T-helper 2 cell (primary cell): ENCODE measurements around the gene PCSK4.

Source experiments
- DNase-seq, 5 experiments: peaks; one replicate each; pipeline versions ENCODE4 v3.0.0 to v3.0.0-alpha.2; 2012 to 2022

The PCSK4 gene

DNA sequence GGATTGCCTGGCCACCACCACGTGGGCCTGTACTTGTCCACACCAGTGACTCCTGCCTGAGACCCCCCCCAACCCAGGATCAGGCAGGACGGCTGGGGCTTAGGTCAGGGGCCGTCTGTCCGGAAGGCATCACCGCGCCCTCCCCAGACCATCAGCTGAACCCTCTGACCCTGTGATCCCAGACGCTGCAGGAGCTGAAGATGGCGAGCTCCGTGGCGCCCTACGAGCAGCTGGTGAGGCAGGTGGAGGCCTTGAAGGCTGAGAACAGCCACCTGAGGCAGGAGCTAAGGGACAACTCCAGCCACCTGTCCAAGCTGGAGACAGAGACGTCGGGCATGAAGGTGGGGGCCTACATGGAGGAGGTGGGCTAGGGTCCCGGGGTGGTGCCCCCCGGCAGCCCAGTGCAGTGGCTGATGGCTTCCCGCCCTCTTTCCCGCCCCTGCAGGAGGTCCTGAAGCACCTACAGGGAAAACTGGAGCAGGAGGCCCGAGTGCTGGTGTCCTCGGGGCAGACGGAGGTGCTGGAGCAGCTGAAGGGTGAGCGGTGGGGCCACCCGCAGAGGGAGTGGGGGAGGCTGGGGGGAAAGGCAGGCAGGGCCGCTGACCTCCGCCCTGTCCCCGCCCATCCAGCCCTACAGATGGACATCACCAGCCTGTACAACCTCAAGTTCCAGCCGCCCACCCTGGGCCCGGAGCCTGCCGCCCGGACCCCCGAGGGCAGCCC, 37.2 kb downstream of the PCSK4 start:
- DNase-seq: no peak

DNA sequence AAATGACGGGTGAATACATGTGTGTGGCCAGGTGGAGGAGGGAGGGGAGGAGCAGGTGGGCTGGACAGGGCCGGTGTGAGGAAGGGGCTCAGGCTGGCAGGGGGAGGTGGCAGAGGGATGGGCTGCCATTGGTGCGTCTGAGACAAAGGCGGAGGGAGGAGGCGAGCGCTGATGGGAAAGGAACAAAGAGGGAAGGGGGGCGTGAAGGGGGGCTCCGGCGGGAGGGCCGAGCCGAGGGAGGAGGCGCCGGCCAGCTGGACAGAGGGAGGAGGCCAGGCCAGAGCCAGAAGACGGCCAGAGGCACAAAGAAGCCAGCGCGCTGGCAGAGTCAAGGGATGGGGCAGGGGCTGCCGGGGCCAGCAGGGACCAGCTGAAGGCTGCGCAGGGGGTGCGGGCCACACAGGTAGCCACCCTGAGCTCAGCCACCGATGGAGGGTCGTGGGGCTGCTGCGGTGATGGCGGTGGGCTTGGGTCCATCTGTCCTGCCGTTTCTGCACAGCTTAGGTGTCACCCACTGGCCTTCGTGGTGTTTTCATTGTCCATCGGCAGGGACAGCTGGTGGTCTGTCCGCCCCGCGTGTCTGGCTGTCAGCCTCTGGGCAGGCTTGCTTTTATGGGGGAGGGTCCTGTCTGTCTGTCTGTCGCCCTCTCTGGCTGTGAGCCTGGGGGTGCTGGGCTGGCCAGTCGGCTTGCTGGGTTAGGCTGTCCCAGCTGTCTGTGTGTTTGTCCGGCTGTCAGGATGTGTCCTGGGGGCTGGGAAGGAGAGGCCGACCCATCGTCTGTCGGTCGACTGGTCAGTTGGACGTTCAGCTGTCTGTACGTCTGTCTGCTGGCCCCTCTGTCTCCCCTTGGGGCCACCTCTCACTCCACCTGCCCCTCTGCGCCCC, 38.0 kb downstream of the PCSK4 start:
- no peak for DNase-seq

DNA sequence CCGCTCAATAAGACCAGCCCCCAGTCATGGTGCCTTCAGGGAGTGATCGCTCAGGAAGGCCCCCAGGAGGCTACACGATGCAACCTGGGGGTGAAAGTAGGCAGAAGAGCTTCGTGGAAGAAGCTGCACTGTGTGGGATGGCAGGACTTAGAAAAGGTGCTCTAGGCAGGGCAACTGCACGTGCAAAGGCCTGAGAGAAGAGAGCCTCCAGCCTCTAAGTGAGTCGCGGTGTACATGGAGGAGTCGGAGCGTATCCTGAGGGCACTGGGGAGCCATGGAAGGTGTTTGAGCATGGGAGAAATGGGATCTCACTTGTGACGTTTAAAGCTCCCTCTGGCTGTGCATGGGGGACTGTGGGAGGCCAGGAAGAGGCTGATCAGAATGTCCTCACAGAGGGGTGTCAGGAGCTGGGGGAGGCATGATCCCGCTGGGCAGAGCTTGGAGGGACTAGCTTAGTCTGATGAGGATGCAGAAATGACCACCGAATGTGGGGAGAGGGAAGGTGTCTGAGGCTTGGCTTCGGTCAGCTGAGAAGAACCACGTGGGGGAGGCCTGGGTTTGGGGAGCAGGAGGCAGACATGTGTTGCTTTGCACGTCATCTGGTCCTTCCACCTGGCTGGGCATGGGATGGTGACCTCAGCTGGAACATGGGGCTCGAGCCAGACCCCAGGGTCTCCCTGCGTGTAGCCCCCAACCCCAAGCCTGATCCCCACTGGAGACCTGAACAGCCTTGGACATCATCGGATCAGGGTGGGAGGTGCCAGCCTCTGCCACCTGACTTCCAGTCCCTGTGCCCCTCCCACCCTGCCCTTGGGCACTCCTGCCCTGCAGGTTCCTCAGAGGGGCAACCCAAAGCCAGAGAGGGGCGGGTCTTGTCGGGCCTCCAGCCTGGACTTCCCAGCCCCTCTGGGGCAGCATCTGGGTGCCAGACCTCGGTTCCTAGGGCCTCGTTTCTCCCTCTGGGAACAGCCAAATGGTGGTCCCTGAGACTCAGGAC, 39.1 kb downstream of the PCSK4 start:
- no peak for DNase-seq

DNA sequence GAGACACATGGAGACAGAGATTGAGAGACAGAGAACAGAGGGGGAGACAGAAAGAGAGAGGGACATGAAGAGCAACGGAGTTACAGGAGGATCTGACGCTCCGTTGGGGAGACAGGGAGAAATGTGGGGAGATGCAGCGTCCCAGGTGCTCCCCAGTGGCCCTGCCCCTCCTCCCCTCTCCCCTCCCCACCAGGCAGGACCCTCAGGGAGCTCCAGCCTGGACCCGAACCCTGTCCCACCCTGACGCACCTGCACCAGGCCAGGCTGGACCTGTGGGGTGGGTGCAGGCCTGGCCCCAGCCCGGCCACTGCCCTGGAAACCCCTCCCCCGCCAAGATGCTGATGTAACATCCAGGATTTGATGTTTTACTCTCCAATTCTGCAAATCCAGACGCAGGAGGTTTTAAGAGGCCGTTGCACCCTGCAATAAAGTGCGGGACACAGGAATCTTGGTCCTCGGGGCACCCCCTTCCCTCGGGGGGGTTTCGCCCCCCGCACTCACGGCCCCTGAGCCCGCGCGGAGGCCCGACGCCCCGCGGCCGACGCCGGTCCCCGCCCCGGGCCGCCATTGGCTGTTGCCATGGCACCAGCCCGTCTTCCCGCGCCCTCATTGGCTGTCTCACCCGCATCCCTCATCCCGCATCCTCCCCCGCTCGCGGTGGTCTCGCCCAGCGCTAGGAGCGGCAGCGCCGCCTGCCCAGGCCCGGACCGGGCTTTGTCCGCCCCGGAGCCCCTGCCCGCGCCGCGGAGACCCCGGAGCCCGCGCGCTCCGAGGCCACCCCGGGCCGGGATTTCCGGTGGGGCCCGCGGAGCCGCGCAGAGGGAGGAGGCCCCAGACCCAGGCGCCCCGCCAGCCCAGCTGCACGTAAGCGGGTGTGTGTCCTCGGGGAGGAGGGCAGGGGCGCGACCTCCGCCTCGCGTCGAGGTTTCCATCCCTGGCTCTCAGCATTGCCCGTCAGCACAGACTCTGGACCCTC, 40.4 kb downstream of the PCSK4 start, which contains the start of gene APC2:
TSS of gene APC2 (plus strand) at position 655 of the 976 bp plus-strand sequence. CDS start 2,881 bp downstream, outside the sequence.
- peak in 1 of 5 experiments; percentile 28 for DNase-seq

DNA sequence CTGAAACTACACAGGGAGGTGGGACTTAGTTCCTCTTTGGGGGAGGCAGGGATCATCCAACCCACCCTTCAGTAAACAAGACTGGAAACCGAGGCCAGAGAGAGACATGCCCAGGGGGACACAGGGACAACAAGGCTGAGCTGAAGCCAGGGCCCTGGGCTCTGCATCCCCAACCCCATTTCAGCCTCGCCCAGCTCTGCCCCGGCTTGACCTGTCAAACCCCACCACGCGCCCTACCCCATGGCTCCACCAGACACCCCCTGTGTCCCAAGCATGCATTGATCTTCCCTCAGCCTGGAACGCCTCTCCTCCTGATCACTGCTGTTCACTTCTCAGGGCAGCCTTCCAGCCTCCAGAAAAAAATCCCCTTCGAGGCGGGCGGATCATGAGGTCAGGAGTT, 42.2 kb downstream of the PCSK4 start:
- DNase-seq: no peak

DNA sequence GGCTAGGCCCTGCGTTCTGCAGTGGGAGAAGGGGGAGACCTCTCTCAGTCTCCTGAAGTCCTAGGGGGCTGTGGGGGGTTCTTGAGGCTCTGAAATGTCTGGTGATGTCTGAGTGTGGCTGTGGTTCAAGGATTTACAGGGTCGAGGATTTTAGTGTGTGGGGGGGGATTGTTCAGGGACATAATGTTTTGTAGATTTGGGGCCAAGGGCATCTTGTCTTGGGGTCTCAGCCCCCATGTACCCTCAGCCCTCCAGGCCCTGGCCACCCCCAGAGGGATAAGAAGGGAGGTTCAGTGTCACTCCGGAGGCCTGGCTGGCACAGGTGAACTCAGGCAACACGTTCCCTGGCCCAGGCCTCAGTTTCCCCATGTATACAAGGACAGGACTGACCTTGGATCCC, 42.6 kb downstream of the PCSK4 start:
- DNase-seq: no peak

DNA sequence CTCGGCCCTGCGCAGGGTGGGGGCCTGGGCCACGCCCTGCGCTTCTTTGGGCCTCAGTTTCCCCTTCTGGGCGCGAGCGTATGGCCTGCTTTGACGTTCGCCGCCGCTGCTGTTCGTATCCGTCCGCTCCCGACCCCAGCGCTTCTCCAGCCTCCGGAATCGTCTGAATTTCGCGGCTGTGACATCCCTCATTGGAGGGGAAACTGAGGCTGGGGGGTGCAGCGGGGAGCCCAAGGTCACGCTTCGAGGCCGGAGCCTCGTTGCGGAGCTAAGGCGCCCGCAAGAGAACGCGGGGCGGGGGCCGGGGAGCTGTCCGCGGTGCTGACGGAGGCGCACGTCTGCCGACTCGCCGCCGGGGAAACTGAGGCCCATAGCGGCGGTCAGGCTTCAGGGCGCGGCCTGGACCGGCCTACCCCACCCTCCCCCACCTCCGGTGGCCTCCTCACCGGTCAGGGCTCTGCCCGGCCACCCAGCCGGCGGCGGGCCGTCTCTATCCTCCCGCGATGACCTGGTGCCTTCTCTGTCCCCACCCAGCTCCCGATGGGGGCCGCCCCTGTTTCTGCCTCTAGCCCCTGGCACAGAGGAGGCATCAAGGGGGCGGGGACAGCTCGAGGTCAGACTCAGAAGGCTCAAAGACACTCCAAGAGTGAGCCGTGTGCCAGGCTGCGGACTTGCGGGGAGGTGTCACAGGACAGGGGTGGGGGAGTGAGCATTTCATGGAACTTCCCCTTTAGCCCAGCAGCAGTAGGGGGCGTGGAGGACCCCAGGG, 43.3 kb downstream of the PCSK4 start:
- no peak for DNase-seq

DNA sequence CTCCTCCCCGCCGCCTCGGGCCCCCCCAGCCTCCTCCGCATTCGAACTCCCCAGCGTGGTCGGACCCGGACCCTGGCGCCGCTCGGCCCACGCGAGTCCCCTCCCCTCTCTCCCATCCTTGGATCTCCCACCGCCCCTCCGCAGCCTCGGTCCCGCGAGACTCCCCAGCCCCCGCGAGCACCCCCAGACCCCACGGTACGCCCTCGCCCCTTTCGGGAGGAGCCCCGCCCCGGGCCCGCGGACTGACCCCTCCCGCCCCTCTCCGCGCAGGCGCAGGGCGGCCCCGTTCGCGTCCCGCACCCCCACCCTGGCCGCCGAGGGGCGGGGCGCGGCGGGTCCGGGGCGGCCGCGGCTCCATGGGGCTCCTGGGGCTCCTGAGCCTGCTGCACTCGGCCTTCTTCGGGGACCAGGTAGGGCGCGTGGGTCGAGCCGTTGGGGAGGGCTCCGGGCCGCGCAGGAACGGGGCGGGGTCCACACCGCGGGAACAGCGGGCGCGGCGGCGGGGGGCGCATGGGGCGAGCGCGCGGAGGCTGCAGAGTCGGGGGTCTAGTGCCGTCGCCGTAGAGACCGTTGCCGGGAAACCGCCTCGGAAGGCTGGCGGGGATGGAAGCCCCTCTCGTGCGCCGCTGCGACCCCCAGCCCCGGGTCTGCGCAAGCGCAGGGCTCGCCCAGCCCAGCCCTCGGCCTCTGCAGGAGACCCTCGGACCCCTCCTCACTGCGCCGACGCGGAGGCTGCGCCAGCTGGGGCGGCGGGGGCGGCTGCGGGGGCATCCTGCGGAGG, 44.0 kb downstream of the PCSK4 start:
- DNase-seq: no peak

DNA sequence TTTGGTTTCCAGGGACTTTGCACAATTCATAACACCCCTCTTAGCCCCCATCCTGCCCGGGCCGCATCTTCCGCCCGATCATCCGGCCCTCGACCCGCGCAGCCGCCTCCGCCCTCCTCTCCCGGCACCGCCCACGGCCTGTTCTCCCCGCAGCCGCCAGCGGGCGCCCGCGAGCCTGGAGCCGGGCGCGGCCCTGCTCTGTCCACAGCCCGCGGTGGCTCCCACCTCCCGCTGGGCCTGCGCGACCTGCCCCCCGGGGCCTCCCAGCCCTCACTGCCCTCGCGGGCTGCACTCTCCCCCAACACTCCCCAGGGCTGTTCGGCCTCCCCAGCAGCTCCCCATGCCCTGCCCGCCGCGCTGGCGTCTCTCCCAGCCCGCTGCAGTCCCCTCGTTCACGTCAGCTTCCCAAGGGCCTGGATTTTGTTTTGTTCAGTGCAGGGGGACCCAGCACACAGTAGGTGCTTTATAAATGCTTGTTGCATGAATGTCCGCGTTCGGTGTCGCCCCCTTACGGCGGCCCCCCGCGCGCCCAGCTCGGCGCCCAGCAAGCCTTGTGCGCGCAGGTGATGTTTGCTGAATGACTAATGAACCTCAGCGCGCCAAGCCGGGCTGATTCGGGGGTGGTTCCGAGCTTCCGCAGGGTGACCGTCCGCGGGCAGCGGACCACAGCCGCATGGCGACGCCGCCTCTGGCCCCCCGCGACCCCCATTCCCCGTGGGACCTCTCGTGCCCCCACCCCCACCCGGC, 44.8 kb downstream of the PCSK4 start:
- DNase-seq: peak; percentile 52 to 76 (median 62)

DNA sequence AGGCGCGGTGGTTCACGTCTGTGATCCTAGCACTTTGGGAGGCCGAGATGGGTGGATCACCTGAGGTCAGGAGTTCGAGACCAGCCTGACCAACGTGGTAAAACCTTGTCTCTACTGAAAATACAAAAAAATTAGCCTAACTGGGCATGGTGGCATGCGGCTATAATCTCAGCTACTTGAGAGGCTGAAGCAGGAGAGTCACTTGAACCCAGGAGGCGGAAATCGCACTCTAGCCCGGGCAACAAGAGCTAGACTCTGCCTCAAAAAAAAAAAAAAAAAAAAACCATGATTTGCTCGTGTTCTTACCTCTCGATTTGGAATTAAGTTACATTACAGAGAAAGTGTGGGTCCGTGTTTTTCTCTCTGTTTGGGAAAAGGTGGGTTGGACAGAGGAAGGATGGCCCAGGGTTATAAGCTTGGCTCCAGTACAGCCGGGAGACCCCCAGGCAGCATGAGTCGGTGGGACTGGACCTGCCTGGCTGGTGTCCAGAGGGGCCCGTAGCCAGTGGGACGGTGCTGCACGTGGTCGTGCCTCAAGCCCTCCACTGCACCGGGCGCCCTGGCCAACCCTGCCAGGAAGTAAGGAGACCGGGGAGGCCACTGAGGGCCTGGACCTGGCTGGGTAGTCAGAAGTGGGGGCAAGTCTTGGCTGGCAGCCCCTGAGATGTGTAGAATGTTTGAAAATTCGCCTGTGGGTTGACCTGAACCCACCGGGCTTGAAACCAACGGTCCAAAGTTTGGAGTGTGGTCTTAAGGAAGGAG, 48.3 kb downstream of the PCSK4 start:
- no peak for DNase-seq

DNA sequence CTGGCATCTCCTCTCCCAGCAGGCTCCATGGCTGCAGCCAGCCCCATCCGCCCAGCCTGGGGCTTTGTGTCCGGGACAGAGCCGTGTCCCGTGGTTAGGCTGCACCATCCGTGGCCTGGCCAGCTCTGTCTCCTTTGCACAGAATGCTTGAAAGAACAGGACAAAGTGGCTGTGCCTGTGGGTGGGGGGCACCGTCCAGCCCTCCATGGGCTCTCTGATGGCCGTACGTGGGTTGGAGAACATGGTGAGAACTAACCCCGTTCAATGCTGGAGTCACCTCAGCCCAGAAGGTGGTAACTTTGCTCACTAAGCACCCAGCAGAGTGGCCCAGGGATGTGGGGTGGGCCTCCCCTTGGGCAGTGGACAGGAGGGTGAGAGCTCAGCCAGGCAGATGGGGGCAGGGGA, 49.1 kb downstream of the PCSK4 start:
- DNase-seq: no peak

DNA sequence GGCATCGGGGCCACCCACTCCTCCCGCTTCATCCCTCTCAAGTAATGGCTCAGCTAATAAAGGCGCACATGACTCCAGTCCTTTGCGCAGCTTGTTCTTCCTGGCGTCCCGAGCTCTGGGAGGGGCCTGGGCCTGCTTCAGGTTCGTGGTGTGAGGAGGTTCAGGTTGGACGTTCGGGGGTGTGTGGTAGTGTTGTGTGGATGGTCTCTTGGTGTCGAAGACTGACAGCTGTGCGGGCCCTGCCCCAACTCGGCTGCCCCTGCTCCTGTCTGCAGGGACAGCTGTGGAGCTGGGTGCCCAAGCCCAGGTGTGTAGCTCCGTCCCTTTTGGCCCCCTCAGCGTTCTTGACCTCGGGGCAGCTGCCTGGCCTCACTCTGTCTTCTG, 49.7 kb downstream of the PCSK4 start:
- no peak for DNase-seq

DNA sequence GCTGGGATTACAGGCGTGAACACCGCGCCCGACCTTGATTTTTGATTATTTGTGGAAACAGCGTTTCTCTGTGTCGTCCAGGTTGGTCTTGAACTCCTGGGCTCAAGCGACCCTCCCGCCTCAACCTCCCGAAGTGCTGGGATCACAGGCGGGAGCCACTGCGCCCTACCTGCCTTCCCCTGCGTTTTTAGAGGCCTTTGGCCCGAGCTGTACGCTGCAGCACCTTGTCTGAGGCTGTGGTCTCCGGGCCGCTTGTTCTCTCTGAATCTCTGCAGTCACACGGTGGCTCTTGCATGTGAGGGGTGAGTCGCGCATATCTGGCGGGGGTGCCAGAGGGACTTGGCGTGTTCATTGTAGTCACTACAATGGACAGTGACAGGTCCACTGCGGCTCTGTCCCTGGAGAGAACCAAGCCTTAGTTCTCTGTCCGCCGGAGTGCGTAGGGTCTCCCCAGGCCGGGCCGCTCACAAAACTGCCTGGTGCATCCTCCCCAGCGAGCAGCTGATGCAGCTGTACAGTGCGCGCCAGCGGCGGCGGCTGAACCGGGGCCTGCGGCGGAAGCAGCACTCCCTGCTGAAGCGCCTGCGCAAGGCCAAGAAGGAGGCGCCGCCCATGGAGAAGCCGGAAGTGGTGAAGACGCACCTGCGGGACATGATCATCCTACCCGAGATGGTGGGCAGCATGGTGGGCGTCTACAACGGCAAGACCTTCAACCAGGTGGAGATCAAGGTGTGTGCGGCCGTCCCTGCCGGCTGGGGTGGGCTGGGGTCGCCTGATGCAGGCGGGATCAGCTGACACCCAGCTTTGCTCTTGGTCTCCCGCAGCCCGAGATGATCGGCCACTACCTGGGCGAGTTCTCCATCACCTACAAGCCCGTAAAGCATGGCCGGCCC, 50.4 kb downstream of the PCSK4 start:
- peak in 1 of 5 experiments; percentile 44 for DNase-seq

DNA sequence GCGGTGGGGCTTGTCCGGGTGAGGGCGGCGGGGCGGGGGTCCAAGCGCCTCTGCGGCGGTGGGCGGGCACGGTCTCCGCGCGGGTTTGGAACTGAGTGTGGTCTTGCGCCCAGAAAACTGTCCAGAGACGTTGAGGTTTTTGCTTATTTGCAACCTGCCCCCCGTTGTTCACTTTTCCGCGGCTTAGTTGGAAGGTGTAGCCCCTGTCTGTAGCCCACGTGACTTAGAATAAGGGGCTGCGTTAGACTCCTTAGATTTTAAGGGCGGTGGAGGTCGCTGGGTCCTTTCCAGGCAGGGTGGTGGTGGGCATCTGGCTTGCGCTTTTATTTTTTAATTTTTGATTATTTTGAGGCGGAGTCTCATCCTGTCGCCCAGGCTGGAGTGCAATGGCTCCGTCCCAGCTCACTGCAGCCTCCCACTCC, 51.2 kb downstream of the PCSK4 start:
- DNase-seq: no peak

DNA sequence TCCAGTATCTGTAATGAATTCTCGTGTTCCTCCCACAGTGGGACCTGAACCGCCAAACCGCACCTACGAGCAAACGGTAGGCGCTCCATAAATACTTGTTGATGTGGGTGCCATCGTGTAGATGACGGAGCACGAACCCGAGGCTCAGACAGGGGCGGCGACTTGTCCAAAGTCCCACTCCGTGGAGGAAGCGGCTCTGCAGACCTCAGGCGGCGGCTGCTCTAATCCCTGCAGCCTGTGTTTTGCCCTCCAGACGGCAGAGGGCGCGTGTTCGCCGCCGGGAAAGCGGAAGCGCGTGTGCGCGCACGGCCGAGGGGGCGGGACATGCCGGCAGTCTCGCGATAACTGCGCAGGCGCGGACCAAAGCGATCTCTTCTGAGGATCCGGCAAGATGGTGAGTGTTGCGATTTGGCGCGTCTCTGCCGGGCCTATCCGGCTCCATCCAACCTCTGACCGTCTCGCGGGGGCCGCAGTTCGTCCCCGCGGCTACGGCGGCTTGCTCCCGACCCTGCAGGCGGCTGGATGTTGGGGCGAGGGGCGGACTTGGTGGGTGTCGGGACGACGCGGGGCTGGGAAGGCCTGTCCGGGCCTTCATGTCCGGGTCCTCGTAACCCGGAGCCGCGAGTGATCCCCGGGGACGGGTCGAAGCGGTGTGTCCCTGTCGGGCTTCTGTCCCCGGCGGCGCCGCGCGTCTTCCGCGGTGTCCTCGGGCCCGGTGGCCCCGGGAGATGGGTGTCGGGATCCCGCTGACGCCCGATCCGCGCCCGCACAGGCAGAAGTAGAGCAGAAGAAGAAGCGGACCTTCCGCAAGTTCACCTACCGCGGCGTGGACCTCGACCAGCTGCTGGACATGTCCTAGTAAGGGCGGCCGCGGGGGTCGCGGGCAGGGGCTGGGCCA, 51.9 kb downstream of the PCSK4 start, which contains the start of gene RPS15:
TSS of gene RPS15 (plus strand) at position 362 of the 898 bp plus-strand sequence. CDS start at position 392, 30 bp downstream.
- peak; percentile 91 to 96 (median 92) for DNase-seq

DNA sequence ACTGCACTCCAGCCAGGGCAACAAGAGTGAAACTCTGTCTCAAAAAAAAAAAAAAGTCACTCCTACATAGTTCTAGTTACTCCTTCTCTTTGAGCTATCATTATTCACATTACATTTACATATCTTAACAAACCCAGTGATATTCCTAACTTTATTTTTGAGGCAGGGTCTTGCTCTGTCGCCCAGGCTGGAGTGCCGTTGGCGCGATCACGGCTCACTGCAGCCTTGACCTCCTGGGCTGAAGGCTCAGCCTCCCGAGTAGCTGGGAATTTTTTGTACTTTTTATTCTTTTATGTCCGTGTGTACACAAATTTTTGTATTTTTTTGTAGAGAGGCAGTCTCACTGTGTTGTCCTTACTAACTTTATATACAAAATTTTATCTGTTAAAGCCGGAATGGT, 52.5 kb downstream of the PCSK4 start:
- no peak for DNase-seq
